NCI-H460 (cell line): ENCODE measurements around the gene GPR31. TPM values are rescaled to one million over a fixed set of nuclear protein-coding genes. Genes with fewer than 3 reads are reported as not detected.

ENCODE experiments used
- total RNA-seq: library from RNA; depleted of rRNA; stranded (reverse); fragments of >200 nt; shearing (Covaris generic); gene quantifications from 2 replicates; pipeline ENCODE4 v1.2.3, GENCODE V29; 2014; rRNA removed

The GPR31 gene
- total RNA-seq, 1 experiment from 2014 or later, result not detected

Other genes starting within 250 kb of the GPR31 start
- 37.7 and 40.0 TPM in 2 replicates for gene RNASET2, start 201.4 kb downstream of the GPR31 start, total RNA-seq
- 12.1 and 14.9 TPM in 2 replicates for gene CEP43, start 158.6 kb downstream of the GPR31 start, total RNA-seq
- gene CCR6, start 34.9 kb downstream of the GPR31 start, total RNA-seq, result not detected in 2 replicates
- gene UNC93A, start 133.3 kb upstream of the GPR31 start, total RNA-seq, result not detected in 2 replicates
- gene TTLL2, start 167.1 kb upstream of the GPR31 start, total RNA-seq, result not detected in 2 replicates